HepG2 (cell line): ENCODE results near the gene PPM1H. TPM values are rescaled to one million over a fixed set of nuclear protein-coding genes. Genes with fewer than 3 reads are reported as not detected.

Experiments used
- BCL6 ChIP-seq: IDR thresholded peaks from 2 replicates; pipeline ENCODE4 v1.6.1; 2016; ENCODE audit warnings: missing genetic modification reagents, missing compliant biosample characterization
- EED ChIP-seq: sonication (generic); formaldehyde crosslinking; IDR thresholded peaks from 2 replicates; pipeline ENCODE4 v1.5.0; 2020; ENCODE audit warnings: mild to moderate bottlenecking, missing genetic modification reagents
- ERF ChIP-seq: IDR thresholded peaks from 2 replicates; pipeline ENCODE4 v1.6.1; 2018; ENCODE audit warnings: missing biosample characterization, missing genetic modification reagents
- FOXA3 ChIP-seq: IDR thresholded peaks from 2 replicates; pipeline ENCODE4 v1.6.1; 2016; ENCODE audit warnings: missing genetic modification reagents, missing compliant biosample characterization
- HHEX ChIP-seq: IDR thresholded peaks from 2 replicates; pipeline ENCODE4 v1.6.1; 2016; ENCODE audit warnings: control low read depth
- HMGXB3 ChIP-seq: sonication (generic); formaldehyde crosslinking; IDR thresholded peaks from 2 replicates; pipeline ENCODE4 v1.4.0; 2020; ENCODE audit warnings: missing genetic modification reagents, borderline replicate concordance
- HOXA7 ChIP-seq: sonication (generic); formaldehyde crosslinking; IDR thresholded peaks from 2 replicates; pipeline ENCODE4 v1.8.1; 2022; ENCODE audit warnings: mild to moderate bottlenecking, missing genetic modification reagents, moderate library complexity
- NCOA5 ChIP-seq: sonication (generic); formaldehyde crosslinking; IDR thresholded peaks from 2 replicates; pipeline ENCODE4 v1.4.0; 2020; ENCODE audit warnings: missing genetic modification reagents
- NONO ChIP-seq, 2 experiments: fragments of 450-650 bp in 1 of 2; sonication (generic) in 1 of 2; formaldehyde crosslinking in 1 of 2; IDR thresholded peaks in 1 of 2; conservative IDR thresholded peaks in 1 of 2; 2 replicates each; pipeline versions ENCODE4 v1.6.1 to v1.8.0; 2017 to 2022; ENCODE audit warnings: mild to moderate bottlenecking in 1 of 2, missing genetic modification reagents in 1 of 2, moderate library complexity in 1 of 2
- RAD51 ChIP-seq: fragments of 450-650 bp; IDR thresholded peaks from 2 replicates; pipeline ENCODE4 v1.6.1; 2016; ENCODE audit warnings: borderline replicate concordance
- RARG ChIP-seq: sonication (generic); formaldehyde crosslinking; IDR thresholded peaks from 2 replicates; pipeline ENCODE4 v1.4.0; 2020; ENCODE audit warnings: low read depth, mild to moderate bottlenecking, missing genetic modification reagents
- SIX4 ChIP-seq: sonication (generic); formaldehyde crosslinking; IDR thresholded peaks from 2 replicates; pipeline ENCODE4 v1.4.0; 2020; ENCODE audit warnings: missing genetic modification reagents
- SMAD1 ChIP-seq: sonication (generic); formaldehyde crosslinking; IDR thresholded peaks from 2 replicates; pipeline ENCODE4 v1.4.0; 2020; ENCODE audit warnings: missing genetic modification reagents, low read depth, mild to moderate bottlenecking, borderline replicate concordance
- SP140L ChIP-seq: sonication (generic); formaldehyde crosslinking; IDR thresholded peaks from 2 replicates; pipeline ENCODE4 v1.4.0; 2020; ENCODE audit warnings: missing genetic modification reagents, borderline replicate concordance
- XRCC5 ChIP-seq: fragments of 200-400 bp; formaldehyde crosslinking; optimal IDR thresholded peaks from 2 replicates; pipeline ENCODE3; 2017; ENCODE audit warnings: mild to moderate bottlenecking, low read length
- ZBTB1 ChIP-seq: sonication (generic); formaldehyde crosslinking; IDR thresholded peaks from 2 replicates; pipeline ENCODE4 v1.4.0; 2020; ENCODE audit warnings: missing genetic modification reagents, borderline replicate concordance
- ZBTB3 ChIP-seq: sonication (generic); formaldehyde crosslinking; IDR thresholded peaks from 2 replicates; pipeline ENCODE4 v1.4.0; 2020; ENCODE audit warnings: low read depth, mild to moderate bottlenecking, moderate library complexity, missing genetic modification reagents, borderline replicate concordance
- ZNF180 ChIP-seq: sonication (generic); formaldehyde crosslinking; IDR thresholded peaks from 2 replicates; pipeline ENCODE4 v1.4.0; 2020; ENCODE audit warnings: low read depth, missing genetic modification reagents, borderline replicate concordance
- ZNF260 ChIP-seq: sonication (generic); formaldehyde crosslinking; IDR thresholded peaks from 2 replicates; pipeline ENCODE4 v1.4.0; 2020; ENCODE audit warnings: missing genetic modification reagents, low read depth, mild to moderate bottlenecking, borderline replicate concordance
- ZNF687 ChIP-seq: sonication (generic); formaldehyde crosslinking; IDR thresholded peaks from 2 replicates; pipeline ENCODE4 v1.5.1; 2020; ENCODE audit warnings: mild to moderate bottlenecking, missing genetic modification reagents, moderate library complexity
- ZNF75D ChIP-seq: sonication (generic); formaldehyde crosslinking; IDR thresholded peaks from 2 replicates; pipeline ENCODE4 v1.8.1; 2023; ENCODE audit warnings: missing genetic modification reagents, mild to moderate bottlenecking, borderline replicate concordance
- ZNF773 ChIP-seq: sonication (generic); formaldehyde crosslinking; IDR thresholded peaks from 2 replicates; pipeline ENCODE4 v1.4.0; 2020; ENCODE audit warnings: missing genetic modification reagents, borderline replicate concordance
- polyA plus RNA-seq, 8 experiments: library from polyadenylated mRNA; depleted of rRNA in 3 of 8; stranded (reverse) in 7 of 8; unstranded in 1 of 8; fragments of >200 nt; fragmentation: Illumina TruSeq in 4 of 8; extraction: Trizol in 4 of 8; gene quantifications; 2 replicates each; pipeline versions ENCODE4 v1.2.1 to v1.2.3, GENCODE V29; 2011 to 2016; ENCODE audit warnings: low read depth in 4 of 8, missing spikeins in 1 of 8, mixed read lengths in 1 of 8; ENCODE audit not compliant: insufficient read depth in 1 of 8
- total RNA-seq, 5 experiments: library from RNA; depleted of rRNA; stranded (reverse); fragments of >200 nt; fragmentation: Illumina TruSeq; extraction: Trizol; gene quantifications; 2 replicates each; pipeline ENCODE4 v1.2.3, GENCODE V29; 2016; ENCODE audit warnings: low read depth in 1 of 5

The PPM1H gene
- total and polyA plus RNA-seq, 2 of the 13 experiments (the other 11 are each of a cell fraction or from before 2014, with no cell fraction given) = 29.1 to 38.1 TPM

GRCh38 chr12:62603061-62603810 is 331.7 kb downstream of the PPM1H start (continued):
- TF ChIP-seq HMGXB3 (CRISPR knock-in tag) (no peak), ZNF687 (CRISPR knock-in tag) (peak; percentile 73), ZNF180 (CRISPR knock-in tag) (no peak), ERF (0 out of 2 replicates have a peak, but pooled peaks have one; percentile 8), HOXA7 (CRISPR knock-in tag) (no peak), ZNF260 (CRISPR knock-in tag) (no peak), NCOA5 (CRISPR knock-in tag) (no peak), RARG (CRISPR knock-in tag) (no peak), SIX4 (CRISPR knock-in tag) (no peak; the same call in 1 of the 2 replicates), ZBTB1 (CRISPR knock-in tag) (no peak), NONO (IDR thresholded peaks at IDR 0.05) (no peak), NONO (CRISPR knock-in tag; conservative IDR thresholded peaks at IDR 0.05) (no peak; the same call in 1 of the 2 replicates), FOXA3 (no peak), RAD51 (no peak), ZNF75D (CRISPR knock-in tag) (no peak), ZBTB3 (CRISPR knock-in tag) (no peak; the same call in 1 of the 2 replicates), XRCC5 (peak; percentile 46), BCL6 (CRISPR knock-in tag) (peak; percentile 20), EED (CRISPR knock-in tag) (no peak; the same call in 1 of the 2 replicates), SMAD1 (CRISPR knock-in tag) (0 out of 2 replicates have a peak, but pooled peaks have one; percentile 30), ZNF773 (CRISPR knock-in tag) (0 out of 2 replicates have a peak, but pooled peaks have one; percentile 32), SP140L (CRISPR knock-in tag) (peak; percentile 30; the same call in 1 of the 2 replicates), HHEX (CRISPR knock-in tag) (no peak)
